Astrocyte (in vitro differentiated cells and primary cell): ENCODE data around the gene SLC27A4. TPM values are rescaled to one million over a fixed set of nuclear protein-coding genes. Genes with fewer than 3 reads are reported as not detected.

Experiments
- DNase-seq: peaks from one replicate; pipeline ENCODE4 v3.0.0-alpha.2; 2010; ENCODE audit warnings: low read depth
- FAIRE-seq: peaks from 2 replicates; lab custom pipeline; 2011; peaks lifted over from hg19 to GRCh38; lab: Jason Lieb, UNC
- H2AFZ ChIP-seq: 2 replicates; pipeline ENCODE4 v1.6.0; 2012; ENCODE audit warnings: low read depth, low read length, inconsistent platforms
- H3K27ac ChIP-seq: 2 replicates; pipeline ENCODE4 v1.5.1; 2011; ENCODE audit warnings: low read depth, low read length, inconsistent platforms
- H3K27me3 ChIP-seq: 2 replicates; pipeline ENCODE4 v1.6.0; 2011; ENCODE audit warnings: low read length, inconsistent platforms; ENCODE audit not compliant: insufficient read depth
- H3K36me3 ChIP-seq: 2 replicates; pipeline ENCODE4 v1.5.1; 2011; ENCODE audit warnings: low read length, inconsistent platforms; ENCODE audit not compliant: insufficient read depth
- H3K4me1 ChIP-seq: 2 replicates; pipeline ENCODE4 v1.5.1; 2011; ENCODE audit warnings: low read length, inconsistent platforms; ENCODE audit not compliant: insufficient read depth
- H3K4me2 ChIP-seq: 2 replicates; pipeline ENCODE4 v1.6.0; 2012; ENCODE audit warnings: low read length, inconsistent platforms
- H3K4me3 ChIP-seq: 2 replicates; pipeline ENCODE4 v1.5.1; 2011; ENCODE audit warnings: low read depth, mild to moderate bottlenecking, low read length, inconsistent platforms; ENCODE audit not compliant: insufficient read depth
- H3K79me2 ChIP-seq: 2 replicates; pipeline ENCODE4 v1.6.0; 2012; ENCODE audit warnings: mild to moderate bottlenecking, low read length, inconsistent platforms; ENCODE audit not compliant: insufficient read depth
- H3K9ac ChIP-seq: 2 replicates; pipeline ENCODE4 v1.6.0; 2012; ENCODE audit warnings: mild to moderate bottlenecking, low read length, inconsistent platforms
- H3K9me3 ChIP-seq: 2 replicates; pipeline ENCODE4 v1.5.1; 2012; ENCODE audit warnings: low read depth, mild to moderate bottlenecking, low read length, inconsistent platforms; ENCODE audit not compliant: insufficient read depth
- H4K20me1 ChIP-seq: 2 replicates; pipeline ENCODE4 v1.6.0; 2012; ENCODE audit warnings: low read length, inconsistent platforms; ENCODE audit not compliant: insufficient read depth
- H3K27ac Mint-ChIP-seq: one replicate; pipeline ENCODE4 v1.8.0; 2021; ENCODE audit warnings: mild to moderate bottlenecking, mixed read lengths; ENCODE audit not compliant: unreplicated experiment
- H3K27me3 Mint-ChIP-seq: one replicate; pipeline ENCODE4 v1.8.0; 2021; ENCODE audit warnings: low read depth, mixed read lengths; ENCODE audit not compliant: unreplicated experiment
- H3K36me3 Mint-ChIP-seq: one replicate; pipeline ENCODE4 v1.8.0; 2021; ENCODE audit warnings: low read depth, mixed read lengths; ENCODE audit not compliant: unreplicated experiment
- H3K4me1 Mint-ChIP-seq: one replicate; pipeline ENCODE4 v1.8.0; 2021; ENCODE audit warnings: low read depth, mixed read lengths; ENCODE audit not compliant: unreplicated experiment
- H3K4me3 Mint-ChIP-seq: one replicate; pipeline ENCODE4 v1.8.0; 2021; ENCODE audit warnings: mild to moderate bottlenecking, moderate library complexity, mixed read lengths; ENCODE audit not compliant: unreplicated experiment
- H3K9me3 Mint-ChIP-seq: one replicate; pipeline ENCODE4 v1.8.0; 2021; ENCODE audit warnings: mild to moderate bottlenecking, mixed read lengths; ENCODE audit not compliant: unreplicated experiment
- EZH2 ChIP-seq: IDR thresholded peaks from 2 replicates; pipeline ENCODE4 v1.6.1; 2012; ENCODE audit warnings: mild to moderate bottlenecking, low read length, inconsistent platforms; ENCODE audit not compliant: insufficient read depth
- total RNA-seq: library from RNA; stranded (reverse); gene quantifications from 2 replicates; pipeline ENCODE4 v1.2.1, GENCODE V29; 2021
- TF ChIP-seq, protein P1 (sequence below): IDR thresholded peaks from 2 replicates; pipeline ENCODE4 v1.5.1; 2011; ENCODE audit warnings: low read depth, mild to moderate bottlenecking, inconsistent platforms, low read length, moderate library complexity; ENCODE audit not compliant: insufficient read depth

The SLC27A4 gene
- total RNA-seq, 1 donor from 2014 or later = 26.9 TPM

- H2AFZ ChIP-seq = no peak overlapping the region
- TF ChIP-seq, protein P1, sequence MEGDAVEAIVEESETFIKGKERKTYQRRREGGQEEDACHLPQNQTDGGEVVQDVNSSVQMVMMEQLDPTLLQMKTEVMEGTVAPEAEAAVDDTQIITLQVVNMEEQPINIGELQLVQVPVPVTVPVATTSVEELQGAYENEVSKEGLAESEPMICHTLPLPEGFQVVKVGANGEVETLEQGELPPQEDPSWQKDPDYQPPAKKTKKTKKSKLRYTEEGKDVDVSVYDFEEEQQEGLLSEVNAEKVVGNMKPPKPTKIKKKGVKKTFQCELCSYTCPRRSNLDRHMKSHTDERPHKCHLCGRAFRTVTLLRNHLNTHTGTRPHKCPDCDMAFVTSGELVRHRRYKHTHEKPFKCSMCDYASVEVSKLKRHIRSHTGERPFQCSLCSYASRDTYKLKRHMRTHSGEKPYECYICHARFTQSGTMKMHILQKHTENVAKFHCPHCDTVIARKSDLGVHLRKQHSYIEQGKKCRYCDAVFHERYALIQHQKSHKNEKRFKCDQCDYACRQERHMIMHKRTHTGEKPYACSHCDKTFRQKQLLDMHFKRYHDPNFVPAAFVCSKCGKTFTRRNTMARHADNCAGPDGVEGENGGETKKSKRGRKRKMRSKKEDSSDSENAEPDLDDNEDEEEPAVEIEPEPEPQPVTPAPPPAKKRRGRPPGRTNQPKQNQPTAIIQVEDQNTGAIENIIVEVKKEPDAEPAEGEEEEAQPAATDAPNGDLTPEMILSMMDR = no peak
- TF ChIP-seq EZH2 = no peak
- no peak for FAIRE-seq
- no peak overlapping the region for H3K4me2 ChIP-seq
- H3K27ac ChIP-seq = no peak overlapping the region
- DNase-seq = no peak
- H3K4me1 Mint-ChIP-seq = no peaks in the 10 kb centered on the region
- peaks cover 20% of the 10 kb centered on the region for H3K36me3 Mint-ChIP-seq
- no peaks in the 10 kb centered on the region for H3K36me3 ChIP-seq
- H3K9me3 Mint-ChIP-seq = no peaks in the 10 kb centered on the region
- H4K20me1 ChIP-seq = peaks cover 59% of the 10 kb centered on the region
- H3K9ac ChIP-seq = no peak overlapping the region
- no peaks in the 10 kb centered on the region for H3K9me3 ChIP-seq
- H3K79me2 ChIP-seq = no peaks in the 10 kb centered on the region
- H3K27me3 ChIP-seq = no peaks in the 10 kb centered on the region
- H3K27ac Mint-ChIP-seq = no peak overlapping the region
- no peaks in the 10 kb centered on the region for H3K27me3 Mint-ChIP-seq
- peaks cover 3% of the 10 kb centered on the region for H3K4me1 ChIP-seq
- no peak overlapping the region for H3K4me3 Mint-ChIP-seq
- H3K4me3 ChIP-seq = no peak overlapping the region
Measured at GRCh38 chr9:128383007-128383753, 42.9 kb downstream of the SLC27A4 start.

DNA sequence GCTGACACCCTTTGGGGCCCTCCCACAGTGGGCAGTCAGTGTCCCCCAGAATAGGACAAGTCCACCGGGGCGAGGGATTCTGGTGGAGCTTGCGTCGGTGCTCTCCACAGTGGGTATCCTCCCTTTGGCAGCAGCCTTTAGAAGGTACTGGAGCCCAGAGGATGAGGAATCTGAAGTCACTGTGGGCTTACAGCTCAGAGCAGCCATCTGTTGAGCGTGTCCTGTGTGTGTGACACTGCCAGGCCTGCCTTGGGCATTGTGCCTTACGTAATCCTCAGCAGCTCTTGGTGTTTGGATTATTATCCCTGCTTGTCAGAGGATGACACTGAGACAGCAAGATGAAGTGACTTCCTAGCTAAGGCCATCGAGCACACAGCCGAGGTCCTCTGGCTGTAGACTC is 43.5 kb downstream of the SLC27A4 start:
- Histone ChIP-seq H3K27ac (no peak overlapping the region), H2AFZ (no peak overlapping the region), H3K4me1 (peaks cover 3% of the 10 kb centered on the region), H3K9ac (no peak overlapping the region), H3K27me3 (no peaks in the 10 kb centered on the region), H3K36me3 (peaks cover 3% of the 10 kb centered on the region), H3K79me2 (no peaks in the 10 kb centered on the region), H3K4me2 (no peak overlapping the region), H3K4me3 (no peak overlapping the region), H4K20me1 (peaks cover 63% of the 10 kb centered on the region), H3K9me3 (no peaks in the 10 kb centered on the region)
- FAIRE-seq (no peak), DNase-seq (no peak)
- Mint-ChIP-seq H3K27ac (no peak overlapping the region), H3K36me3 (peaks cover 21% of the 10 kb centered on the region), H3K4me3 (no peak overlapping the region), H3K9me3 (no peaks in the 10 kb centered on the region), H3K27me3 (no peaks in the 10 kb centered on the region), H3K4me1 (no peaks in the 10 kb centered on the region)
- TF ChIP-seq, protein P1 = no peak
- no peak for TF ChIP-seq EZH2

- no peak overlapping the region for H3K4me3 ChIP-seq
- Mint-ChIP-seq H3K4me1 (no peaks in the 10 kb centered on the region), H3K27me3 (no peaks in the 10 kb centered on the region), H3K9me3 (no peaks in the 10 kb centered on the region), H3K36me3 (peaks cover 23% of the 10 kb centered on the region), H3K27ac (no peak overlapping the region), H3K4me3 (no peak overlapping the region)
- H3K27me3 ChIP-seq = no peaks in the 10 kb centered on the region
- DNase-seq (no peak), FAIRE-seq (no peak)
- H3K4me1 ChIP-seq = peaks cover 3% of the 10 kb centered on the region
- no peak overlapping the region for H3K9ac ChIP-seq
- H2AFZ ChIP-seq = no peak overlapping the region
- H3K36me3 ChIP-seq = peaks cover 8% of the 10 kb centered on the region
- H3K79me2 ChIP-seq = no peaks in the 10 kb centered on the region
- TF ChIP-seq EZH2 = no peak
- TF ChIP-seq, protein P1 = no peak
- no peaks in the 10 kb centered on the region for H3K9me3 ChIP-seq
- H3K27ac ChIP-seq = no peak overlapping the region
- no peak overlapping the region for H3K4me2 ChIP-seq
- H4K20me1 ChIP-seq = peaks cover 70% of the 10 kb centered on the region
Measured at GRCh38 chr9:128384801-128385495, 44.6 kb downstream of the SLC27A4 start.
